Measurements from ENCODE around the gene IL2RA.

- TF ChIP-seq CTCF (IDR thresholded peaks at IDR 0.05), result no peak
- TF ChIP-seq POLR2A (IDR thresholded peaks at IDR 0.05), result no peak
Observed at GRCh38 chr10:6025683-6026255, 36.4 kb downstream of the IL2RA start.

Data from Peyer's patch (tissue), 4 donors.